ENCODE results near the gene OMP.

Gene OMP

GRCh38 chr11:77127920-77128691, 25.5 kb downstream of the OMP start, which contains the start of gene MYO7A:
Gene MYO7A, plus strand, starts transcription at chr11:77128246. Its CDS starts 2,389 bp downstream, at chr11:77130635.
- DNase-seq (ENCODE audit: insufficient read length, low spot score) (no peak), FAIRE-seq (no peak)
- TF ChIP-seq CTCF (IDR thresholded peaks at IDR 0.05; ENCODE audit: insufficient read depth, missing control alignments) = no peak

GRCh38 chr11:77129069-77129841, 26.6 kb downstream of the OMP start:
- FAIRE-seq (no peak), DNase-seq (ENCODE audit: insufficient read length, low spot score) (no peak)
- no peak for TF ChIP-seq CTCF (IDR thresholded peaks at IDR 0.05; ENCODE audit: insufficient read depth, missing control alignments)

GRCh38 chr11:77129842-77130756, 27.5 kb downstream of the OMP start:
- no peak for TF ChIP-seq CTCF (IDR thresholded peaks at IDR 0.05; ENCODE audit: insufficient read depth, missing control alignments)
- FAIRE-seq = no peak

GRCh38 chr11:77130763-77131513, 28.3 kb downstream of the OMP start:
- no peak for TF ChIP-seq CTCF (IDR thresholded peaks at IDR 0.05; ENCODE audit: insufficient read depth, missing control alignments)
- DNase-seq (ENCODE audit: insufficient read length, low spot score) (no peak), FAIRE-seq (no peak)

More at GRCh38 chr11:77129842-77130756, 27.5 kb downstream of the OMP start:
- DNase-seq (ENCODE audit: insufficient read length, low spot score) = no peak

GRCh38 chr11:77131560-77131959, 28.9 kb downstream of the OMP start:
- no peak for FAIRE-seq
- DNase-seq (ENCODE audit: insufficient read length, low spot score) = no peak
- TF ChIP-seq CTCF (IDR thresholded peaks at IDR 0.05; ENCODE audit: insufficient read depth, missing control alignments) = no peak

- DNase-seq (ENCODE audit: insufficient read length, low spot score) (no peak), FAIRE-seq (no peak)
- no peak for TF ChIP-seq CTCF (IDR thresholded peaks at IDR 0.05; ENCODE audit: insufficient read depth, missing control alignments)
Observed at GRCh38 chr11:77135069-77135468, 32.4 kb downstream of the OMP start.

Measured in D721Med (cell line).